Neural cell (in vitro differentiated cells): ENCODE measurements around the gene METTL16.

ENCODE experiments used
- CTCF ChIP-seq: fragments of 450-650 bp; IDR thresholded peaks from 2 replicates; pipeline ENCODE4 v1.5.1; 2014; ENCODE audit warnings: antibody characterized with exemption, mild to moderate bottlenecking, moderate library complexity; ENCODE audit not compliant: poor library complexity, severe bottlenecking
- EZH2 ChIP-seq: fragments of 200-600, 300-800 bp; shearing (Covaris generic), sonication (generic); IDR thresholded peaks from 2 replicates; pipeline ENCODE4 v1.6.1; 2014; ENCODE audit warnings: antibody characterized with exemption, low read length, borderline replicate concordance, mild to moderate bottlenecking; ENCODE audit not compliant: insufficient read depth, poor library complexity, severe bottlenecking
- RAD21 ChIP-seq: fragments of 450-650 bp; conservative IDR thresholded peaks from 2 replicates; pipeline ENCODE4 v1.6.1; 2014; ENCODE audit warnings: antibody characterized with exemption, mild to moderate bottlenecking, moderate library complexity
- REST ChIP-seq: IDR thresholded peaks from 2 replicates; pipeline ENCODE4 v1.6.1; 2012; ENCODE audit warnings: borderline replicate concordance
- TAF1 ChIP-seq: IDR thresholded peaks from 2 replicates; pipeline ENCODE4 v1.6.1; 2012; ENCODE audit warnings: low read depth

- TF ChIP-seq EZH2 (no peak), REST (no peak), RAD21 (no peak), CTCF (no peak), TAF1 (no peak)
Observed at GRCh38 chr17:2403044-2403443, 108.6 kb downstream of the METTL16 start.
